CD4-positive, alpha-beta T cell treated with Interleukin-12 subunit alpha and Interleukin-12 subunit beta, for 1 hour (primary cell): ENCODE measurements around the gene NCF4.

Experiments
- DNase-seq: peaks from one replicate; pipeline ENCODE4 v3.0.0-alpha.2; 2020

Gene NCF4

DNA sequence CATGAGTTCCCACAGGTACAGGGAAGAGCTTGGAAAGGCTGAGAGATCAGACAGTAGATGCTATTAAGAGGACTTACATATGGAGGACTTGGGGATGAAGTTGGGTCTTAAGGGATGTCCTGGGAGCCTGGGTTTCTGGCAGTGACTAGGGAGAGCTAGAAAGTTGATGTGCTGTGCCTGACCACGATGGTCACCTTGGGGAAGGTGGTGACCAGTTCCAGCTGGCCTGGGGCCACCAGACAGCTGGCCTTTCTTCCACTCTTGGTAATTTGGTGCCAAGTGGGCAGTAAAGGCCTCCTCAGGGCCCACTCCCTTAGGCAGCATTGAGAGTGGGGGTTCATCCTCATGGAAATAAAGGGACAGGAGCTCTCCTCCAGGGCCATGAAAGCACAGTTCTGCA is 38.7 kb downstream of the NCF4 start:
- no peak for DNase-seq

DNA sequence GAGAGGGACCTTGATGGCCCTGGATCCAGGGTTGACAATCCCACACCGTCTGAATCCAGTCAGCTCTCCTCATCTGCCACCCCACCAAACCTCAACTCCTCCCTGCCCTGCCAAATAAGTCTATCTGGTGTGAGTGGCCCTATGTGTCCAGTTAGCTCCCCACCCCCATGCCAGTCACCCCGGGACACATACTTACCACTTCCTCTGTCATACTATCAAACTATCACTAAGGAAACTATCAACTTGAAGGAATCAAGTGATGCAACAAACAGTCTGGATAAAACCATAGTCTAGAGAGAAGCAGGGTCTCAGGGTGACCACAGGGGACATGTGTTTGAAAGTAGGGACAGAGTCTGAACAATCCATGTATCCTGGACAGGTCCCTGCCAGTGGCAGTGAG is 39.4 kb downstream of the NCF4 start:
- no peak for DNase-seq

DNA sequence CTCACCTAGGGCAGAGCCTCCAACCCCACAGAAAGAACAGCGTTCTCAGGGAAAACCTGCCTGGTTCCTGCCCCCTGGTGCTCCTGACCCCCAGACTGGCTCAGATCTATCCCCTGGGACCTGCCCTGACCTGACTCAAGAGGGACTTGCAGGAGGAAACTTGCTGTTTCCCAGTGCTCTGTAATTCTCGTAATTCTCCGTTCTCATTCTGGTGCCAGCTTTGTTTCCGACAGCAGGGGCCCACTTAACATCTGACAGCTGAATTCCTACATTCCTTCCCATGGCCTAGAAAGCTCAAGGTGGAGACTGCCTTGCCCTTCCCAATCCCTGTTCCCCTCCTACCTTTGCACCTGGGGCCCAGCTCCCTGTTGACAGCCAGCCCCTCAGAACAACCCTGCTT is 40.1 kb downstream of the NCF4 start:
- no peak for DNase-seq

DNA sequence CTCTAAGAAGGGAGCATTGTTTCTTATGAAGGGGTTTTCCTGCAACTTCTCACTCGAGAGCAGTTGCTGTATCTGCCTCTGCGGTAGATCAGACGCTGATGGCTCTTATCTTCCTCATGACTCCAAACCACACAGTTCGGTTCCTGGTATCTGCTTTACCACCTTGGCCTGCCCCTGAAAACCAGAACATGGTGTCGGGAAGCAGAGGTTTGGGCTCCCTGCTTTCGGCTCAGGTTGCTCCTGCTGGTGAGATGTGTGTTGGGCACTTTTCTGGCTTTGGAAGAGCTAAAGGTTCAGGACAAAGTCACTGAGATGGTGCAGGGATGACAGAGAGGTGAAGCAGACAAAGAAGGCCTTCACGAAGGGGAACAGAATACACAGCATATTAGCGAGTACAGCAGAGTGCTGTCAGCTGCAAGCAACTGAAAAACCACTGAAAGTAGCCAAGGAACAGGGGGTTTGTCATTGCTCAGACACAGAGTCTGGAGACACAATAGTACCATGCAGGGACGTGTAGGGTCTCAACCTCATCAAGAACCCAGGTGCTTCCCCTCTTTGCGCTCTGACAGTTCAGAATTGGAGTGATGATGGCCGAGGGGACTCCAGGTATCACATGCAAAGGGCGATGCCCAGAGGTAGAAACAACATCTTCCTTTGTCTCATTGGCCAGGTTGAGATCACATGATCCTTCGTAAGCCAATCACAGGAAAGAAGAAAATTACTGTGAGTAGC is 40.8 kb downstream of the NCF4 start:
- peak; percentile 13 for DNase-seq

DNA sequence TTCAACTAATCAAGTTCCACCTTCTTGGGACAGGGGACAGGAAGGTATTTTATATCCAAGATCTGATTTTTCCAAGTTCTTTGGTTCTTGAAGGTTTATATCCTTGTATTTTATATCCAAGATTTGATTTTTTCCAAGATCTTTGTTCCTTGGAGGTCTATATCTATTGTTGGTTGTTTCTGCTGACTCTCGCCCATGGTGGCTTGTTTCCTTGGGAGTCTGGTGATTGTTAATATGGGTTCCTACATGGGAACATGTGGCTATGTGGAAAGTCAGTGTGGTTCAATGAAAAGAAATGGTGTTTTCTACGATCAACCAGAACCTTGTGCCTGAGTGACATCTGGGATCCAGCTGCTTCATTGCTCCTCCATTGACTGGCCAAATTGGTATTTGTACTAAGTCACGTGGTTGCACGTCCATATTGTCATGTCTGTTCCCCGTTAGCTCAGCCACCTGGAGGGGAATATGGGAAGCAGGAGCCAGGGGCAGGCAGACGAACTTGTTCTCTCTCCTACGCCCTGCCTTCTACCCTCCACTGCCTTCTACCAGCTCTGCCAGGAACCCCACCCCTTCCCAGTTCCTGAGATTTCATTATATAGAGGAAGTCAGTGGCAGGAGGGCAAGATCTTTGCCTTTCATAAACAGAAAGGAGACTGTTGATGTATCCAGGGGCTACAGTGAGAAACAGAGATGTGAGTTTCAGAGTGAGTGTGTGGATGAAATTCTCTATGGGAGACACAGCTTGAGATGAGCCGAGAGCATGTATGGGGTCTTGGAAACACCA is 41.5 kb downstream of the NCF4 start:
- no peak for DNase-seq

DNA sequence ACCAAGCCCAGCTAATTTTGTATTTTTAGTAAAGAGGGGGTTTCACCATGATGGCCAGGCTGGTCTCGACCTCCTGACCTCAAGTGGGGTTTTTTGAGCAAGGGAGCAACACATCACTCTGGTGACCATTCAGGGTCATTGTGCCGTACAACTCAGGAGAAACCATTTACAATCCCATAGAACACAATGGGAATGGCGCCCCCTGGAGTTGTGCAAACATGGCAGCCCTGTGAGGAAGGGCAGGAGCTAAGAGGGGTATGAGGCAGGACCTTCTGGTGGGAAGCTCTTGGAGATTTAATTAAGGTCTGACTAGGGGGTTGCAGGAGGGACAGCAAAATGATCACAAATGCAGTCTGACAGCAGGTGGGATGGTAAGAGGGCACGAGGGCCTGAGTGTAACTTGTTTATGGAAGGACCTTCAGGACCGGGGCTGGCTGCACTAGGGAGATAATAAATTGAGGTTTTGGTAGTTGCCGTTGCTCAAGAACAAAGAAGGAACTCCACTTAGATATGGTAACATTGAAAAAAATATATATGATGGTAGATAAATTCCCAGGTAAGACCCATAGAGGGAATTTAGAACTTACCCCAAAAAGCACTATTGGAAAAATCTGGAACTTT is 43.6 kb downstream of the NCF4 start:
- DNase-seq, result no peak

DNA sequence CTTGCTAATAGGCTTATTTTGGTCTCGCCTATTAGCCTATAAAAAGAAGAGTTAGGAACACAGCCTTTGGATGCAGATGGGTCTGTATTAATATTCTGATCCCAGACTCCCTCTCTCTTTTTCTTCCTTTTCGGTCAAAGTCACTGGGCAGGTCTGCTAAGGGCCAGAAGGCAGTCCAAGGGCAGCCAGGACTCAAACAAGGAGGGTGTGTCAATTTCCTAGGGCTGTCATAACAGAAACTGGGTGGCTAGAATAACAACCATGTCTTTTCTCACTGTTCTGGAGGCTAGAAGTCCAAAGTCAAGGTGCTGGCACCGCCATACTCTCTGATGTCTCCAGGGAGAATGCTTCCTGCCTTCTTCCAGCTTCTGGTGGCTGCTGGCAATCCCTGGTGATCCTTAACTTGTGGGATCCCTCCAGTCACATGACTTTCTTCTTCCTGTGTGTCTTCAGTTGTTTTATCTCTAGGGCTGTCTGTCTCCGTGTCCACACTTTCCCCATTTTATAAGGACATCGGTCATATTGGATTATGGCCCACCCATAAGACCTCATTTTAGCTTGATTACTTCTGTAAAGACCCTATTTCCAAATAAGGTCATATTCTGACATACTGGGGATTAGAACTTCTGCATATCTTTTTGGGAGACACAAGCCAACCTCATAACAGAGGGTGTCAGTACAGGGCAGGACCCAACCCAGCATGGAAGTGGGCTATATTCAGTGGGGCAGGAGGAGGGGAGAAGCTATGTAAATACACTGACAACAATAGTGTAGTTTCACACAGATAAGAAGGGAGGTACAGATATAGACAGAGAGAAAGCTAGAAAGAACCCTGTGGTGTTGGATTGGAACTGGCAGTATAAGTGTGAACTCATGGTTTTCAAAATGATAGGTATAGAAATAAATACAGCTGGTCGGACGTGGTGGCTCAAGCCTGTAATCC is 46.7 kb downstream of the NCF4 start:
- no peak for DNase-seq

DNA sequence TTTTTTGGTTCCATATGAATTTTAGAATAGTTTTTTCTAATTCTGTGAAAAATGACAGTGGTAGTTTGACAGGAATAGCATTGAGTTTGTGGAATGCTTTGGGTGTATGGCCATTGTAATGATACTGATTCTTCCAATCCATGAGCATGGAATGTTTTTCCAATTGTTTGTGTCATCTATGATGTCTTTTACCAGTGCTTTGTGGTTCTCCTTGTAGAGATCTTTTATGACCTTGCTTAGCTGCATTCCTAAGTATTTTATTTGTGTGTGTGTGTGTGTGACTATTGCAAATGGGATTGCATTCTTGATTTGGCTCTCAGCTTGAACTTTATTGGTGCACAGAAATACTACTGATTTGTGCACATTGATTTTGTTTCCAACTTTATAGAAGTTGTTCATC is 49.7 kb downstream of the NCF4 start:
- DNase-seq, result no peak

DNA sequence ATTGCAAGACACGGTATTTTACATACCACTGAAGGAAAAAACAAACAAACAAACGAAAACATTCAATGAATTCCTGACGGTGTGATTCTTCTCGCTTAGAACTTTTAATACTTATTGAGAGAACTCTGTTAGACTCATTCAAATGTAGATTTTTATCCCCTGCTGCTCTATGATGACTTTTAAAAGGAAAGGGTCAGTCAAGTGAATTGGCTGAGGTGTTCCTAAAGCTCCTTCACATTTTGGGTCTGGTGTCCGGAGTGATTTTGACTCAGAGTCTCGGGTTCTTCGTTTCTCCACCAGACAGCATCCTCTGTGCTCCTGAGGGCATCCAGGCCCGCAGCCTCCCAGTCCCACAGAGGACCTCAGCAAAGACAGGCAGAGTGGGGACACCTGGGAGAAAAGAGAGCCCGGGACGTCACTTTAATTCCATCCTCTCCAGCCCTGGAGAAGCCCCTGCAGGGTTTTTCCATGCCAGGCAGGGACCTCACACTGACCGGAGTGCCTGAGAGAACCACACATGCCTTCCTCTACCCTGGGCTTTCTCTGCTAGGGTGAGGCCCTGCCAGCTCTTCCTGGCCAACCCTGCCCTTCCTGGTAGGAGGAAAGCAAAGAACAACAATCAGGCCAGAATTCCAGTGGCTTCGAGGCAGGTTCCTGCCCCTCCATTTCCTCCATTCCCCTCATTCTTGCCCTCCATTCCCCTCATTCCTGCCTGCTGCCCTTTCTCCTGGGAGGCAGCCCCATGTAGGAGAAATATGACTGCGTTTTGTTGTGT is 51.3 kb downstream of the NCF4 start:
- DNase-seq, result no peak

DNA sequence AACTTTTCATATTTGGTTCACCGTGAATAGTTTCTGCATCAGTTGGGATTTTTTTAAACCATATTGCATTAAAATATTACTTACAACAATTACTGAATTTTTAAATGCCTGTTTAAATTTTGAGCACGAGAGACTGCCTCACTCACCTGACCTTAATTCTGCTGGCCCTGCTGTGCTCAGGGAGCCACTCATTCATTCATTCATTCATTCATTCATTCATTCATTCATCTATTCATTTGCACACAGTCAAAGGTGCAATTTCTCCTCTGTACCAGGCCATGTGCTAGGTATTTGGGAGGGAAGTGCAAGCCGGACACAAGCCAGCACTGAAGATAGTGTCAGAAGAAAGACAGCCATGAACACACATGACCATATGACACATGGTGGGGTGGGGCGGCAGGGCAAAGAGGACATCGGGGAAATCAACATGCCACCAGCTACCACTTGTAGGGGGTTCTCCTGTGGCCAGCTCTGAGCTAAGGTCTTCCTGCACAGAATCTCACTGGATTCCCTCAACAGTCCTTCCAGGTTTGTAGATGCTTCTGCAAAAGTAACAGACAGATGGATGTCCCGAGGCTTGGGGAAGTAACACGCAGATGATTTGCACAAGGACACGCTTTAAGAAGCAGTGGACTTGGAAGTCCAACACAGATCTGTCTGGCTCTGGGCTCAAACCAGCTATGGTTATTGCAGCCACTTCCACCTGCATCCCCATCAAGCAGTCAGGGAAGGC is 52.1 kb downstream of the NCF4 start:
- no peak for DNase-seq

DNA sequence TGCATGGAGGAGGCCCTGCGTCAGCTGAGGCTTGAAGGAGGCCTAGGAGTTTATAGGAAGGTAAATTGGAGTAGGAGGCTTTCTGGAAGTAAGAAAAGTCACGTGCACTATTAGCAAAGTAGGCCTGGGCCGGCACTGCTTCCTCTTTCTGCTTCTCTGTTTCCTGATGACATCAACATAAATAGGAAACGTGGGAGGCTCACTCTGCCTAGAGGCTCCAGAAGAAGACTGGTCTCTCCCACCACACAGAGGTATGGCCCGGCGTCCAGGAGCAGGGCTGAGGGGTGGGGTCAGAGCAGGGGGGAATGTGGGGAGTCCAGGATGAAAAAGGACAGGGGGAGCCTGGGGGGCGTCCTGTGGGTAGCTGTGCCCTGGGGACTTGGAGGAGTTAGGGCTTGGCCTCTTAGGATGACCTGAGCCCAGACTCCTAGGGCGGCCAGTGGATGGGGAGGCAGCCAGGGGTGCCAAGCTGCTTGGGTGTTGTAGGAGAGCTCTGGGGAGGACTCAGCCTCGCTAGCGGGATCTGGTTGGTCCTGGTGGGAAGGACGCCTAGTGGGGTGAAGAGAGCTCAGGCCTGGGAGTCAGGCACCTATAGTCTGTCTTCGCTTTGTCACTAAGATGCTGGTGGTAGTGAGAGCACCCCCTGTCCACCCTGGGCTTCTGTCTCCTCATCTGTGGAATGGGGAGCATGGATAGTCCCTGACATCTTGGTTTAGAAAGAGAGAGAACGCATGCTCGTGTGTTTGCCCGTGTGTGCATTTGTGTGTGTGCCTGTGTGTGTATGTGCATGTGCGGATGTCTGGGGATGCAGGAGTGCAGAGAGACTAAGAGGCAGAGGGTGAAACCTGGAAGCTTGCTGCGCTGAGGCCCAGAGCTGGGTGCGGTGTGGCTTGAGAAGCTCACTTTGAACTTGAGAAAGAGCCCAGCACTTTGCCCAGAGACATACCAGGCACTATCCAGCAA is 52.9 kb downstream of the NCF4 start, which contains the start of gene CSF2RB:
Gene CSF2RB, plus strand, starts transcription at position 202 of the 963 bp plus-strand sequence. CDS start 8,580 bp downstream, outside the sequence.
- peak; percentile 10 for DNase-seq

DNA sequence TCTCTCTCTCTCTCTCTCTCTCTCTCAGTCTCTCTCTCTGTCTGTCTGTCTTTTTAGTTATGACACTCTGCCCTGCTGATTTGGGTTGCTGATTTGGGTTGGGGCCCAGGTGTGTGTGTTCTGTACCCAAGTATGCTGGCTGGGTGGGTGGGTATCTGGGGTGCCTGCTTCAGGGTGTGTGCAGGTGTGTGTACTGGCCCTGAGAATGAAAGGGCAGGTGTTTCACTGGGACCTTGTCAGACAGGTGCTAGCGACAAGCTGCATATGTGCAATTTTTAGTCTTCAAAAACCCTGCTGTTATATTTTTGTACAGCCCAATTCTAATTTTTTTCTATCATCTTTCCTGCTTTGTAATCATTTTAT is 53.6 kb downstream of the NCF4 start:
- DNase-seq, result no peak

DNA sequence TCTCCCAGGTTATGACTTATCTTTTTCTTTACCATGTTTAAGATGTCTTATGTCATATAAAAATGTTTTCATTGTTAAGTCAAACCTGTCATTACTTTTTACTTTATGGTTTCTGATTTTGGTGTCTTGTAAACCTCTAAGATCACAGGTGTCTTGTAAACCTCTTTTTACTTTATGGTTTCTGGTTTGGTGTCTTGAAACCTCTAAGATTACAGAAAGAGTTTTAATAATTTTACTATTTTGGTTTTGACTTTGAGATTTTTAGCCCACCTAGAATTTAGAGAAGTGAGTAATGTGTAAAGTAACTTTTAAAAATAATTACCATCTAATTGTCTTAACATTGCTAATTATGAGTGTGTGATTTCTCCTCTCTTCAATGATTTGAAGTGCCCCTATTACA is 55.2 kb downstream of the NCF4 start:
- DNase-seq, result no peak

DNA sequence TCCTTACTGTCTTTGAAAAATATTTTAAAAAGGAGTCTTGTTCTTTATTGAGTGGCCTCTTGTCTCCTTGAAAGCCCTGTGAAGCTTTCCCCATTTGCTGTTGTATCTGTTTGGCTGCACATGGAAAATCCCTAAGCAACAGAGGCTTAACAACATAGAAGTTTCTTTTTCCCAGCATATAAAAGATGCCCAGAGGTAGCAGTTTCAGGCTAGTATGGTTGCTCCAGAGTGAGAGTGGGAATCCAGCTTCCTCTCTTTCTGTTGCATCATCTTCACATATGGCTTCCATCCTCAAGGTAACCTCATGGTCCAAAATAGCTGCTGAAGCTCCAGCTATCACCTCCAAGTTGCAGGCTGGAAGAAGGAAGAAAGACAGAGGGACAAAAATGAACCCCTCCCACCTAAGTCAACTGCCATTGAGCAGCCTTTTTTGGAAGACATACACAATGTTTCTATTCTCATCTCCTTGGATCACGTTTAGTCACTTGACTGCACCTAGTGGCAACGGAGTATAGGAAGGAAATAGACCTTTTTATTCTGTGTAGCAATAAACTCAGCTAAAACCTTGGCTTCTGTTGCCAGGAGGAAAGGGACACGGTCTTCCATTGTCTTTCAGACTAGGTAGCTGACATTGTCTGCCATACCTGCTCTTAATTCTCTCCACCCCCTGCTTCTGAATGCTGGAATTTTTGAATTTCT is 57.9 kb downstream of the NCF4 start:
- no peak for DNase-seq

DNA sequence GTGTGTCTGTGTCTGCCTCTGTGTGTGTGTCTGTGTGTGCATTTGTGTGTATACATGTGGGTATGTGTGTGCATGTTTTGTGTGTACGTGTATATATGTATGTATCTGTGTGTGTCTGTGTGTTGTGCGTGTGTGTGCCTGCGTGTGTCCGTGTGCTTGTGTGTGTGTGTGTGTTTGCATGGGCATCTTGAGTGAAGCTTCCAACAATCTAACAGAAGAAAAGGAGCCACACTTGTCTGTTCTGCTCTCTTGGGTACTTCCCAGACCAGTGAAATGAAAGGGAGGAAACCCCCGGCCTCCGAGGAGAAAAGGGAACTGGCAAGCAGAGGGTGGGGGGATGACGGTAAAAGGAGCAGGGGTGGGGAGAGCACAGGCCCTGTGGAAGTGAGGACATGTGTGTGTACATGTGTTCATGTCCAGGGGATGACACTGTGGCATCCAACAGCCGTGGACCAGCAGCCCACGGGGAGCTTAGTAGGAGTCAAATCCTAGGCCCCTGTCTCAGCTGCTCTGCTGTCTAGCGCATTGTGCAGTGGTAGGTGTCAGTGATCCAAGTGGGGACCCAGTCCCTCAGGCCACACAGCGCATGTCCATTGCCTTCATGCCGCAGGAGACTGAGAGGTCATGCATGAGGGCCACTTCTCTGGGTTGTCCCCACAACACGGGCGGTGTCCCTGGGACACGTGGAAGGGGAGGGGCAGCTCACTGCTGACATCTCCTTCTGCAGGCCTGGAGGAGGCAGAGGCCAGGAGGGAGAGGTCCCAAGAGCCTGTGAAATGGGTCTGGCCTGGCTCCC is 60.7 kb downstream of the NCF4 start:
- peak; percentile 21 for DNase-seq

DNA sequence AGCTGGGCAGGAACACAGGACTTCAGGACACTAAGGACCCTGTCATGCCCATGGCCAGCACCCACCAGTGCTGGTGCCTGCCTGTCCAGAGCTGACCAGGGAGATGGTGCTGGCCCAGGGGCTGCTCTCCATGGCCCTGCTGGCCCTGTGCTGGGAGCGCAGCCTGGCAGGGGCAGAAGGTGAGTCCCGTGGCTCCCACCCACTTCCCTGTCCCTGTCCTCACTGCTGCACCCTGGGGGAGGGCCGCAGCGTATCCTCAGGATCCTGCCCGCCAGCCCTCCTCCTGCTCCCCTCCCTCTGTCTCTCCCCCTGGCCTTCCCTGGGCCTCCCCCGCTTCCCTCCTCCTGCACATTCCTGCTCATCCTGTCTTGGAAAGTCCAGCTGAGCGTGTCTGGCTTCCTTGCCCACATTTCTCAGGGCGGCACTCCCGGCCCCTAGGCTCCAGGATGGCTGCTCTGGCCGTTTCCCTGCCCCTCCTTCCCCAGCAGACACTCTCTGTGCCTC is 61.4 kb downstream of the NCF4 start:
- DNase-seq, result no peak

DNA sequence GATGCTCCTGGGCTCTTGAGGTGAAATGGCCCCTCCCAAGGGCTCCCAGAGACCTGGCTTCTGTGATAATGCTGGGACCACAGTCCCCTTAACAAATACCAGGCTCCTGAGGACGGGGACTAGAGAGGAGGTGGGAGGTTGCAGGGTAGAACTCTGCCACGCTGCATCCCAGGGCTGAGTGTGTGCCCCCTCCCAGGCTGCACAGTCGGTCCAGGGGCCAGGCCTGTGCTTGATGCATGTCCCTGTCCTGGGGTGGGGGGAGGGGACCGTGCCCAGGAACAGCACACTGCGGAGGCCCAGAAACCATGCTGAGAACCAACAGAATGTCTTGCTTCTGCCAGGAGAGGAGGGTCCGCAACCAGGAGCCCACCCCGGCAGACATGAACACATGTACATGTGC is 61.9 kb downstream of the NCF4 start:
- no peak for DNase-seq

DNA sequence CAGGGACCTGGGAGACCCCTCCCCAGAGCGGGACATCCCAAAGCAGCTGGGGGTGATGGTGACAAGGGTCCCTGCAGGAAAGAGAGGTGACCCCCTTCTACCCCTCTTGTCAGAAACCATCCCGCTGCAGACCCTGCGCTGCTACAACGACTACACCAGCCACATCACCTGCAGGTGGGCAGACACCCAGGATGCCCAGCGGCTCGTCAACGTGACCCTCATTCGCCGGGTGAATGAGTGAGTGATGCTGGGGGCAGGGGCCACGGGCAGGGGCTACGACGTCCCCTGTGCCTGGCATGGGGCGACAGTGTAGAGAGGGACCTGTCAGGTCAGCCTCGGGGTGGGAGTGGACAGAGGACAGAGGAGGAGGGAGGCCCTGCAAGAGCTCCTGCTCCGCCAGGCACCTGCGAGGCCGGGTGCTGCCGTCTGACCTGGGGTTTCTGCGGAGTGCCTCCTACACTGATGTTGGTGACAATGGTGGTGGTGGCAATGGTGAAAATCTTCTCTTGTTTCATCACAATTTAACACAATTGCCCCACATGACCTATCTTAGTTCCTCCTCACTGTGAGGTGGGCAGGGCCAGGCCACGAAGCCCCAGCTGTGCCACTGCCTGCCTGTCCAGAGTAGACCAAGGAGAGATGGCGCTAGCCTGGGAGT is 62.5 kb downstream of the NCF4 start:
- no peak for DNase-seq
